Suprapubic skin (tissue), 4 donors: ENCODE results near the gene SLTM.

Experiments used
- EP300 ChIP-seq: sonication (generic); formaldehyde crosslinking; IDR thresholded peaks from one replicate; pipeline ENCODE4 v1.6.1; 2017; ENCODE audit warnings: antibody characterized with exemption
- POLR2AphosphoS5 ChIP-seq, 3 donors: sonication (generic); formaldehyde crosslinking; IDR thresholded peaks; one replicate each; pipeline ENCODE4 v1.6.1; 2017; ENCODE audit warnings: antibody characterized with exemption in 3 of 3
- TF ChIP-seq, protein P1 (sequence below), 2 donors: fragments of 200-600 bp in 1 of 2; fragments of 450-650 bp in 1 of 2; sonication (generic) in 1 of 2; IDR thresholded peaks; one replicate each; pipeline ENCODE4 v1.5.1; 2016 to 2019; ENCODE audit warnings: antibody characterized with exemption in 2 of 2, mild to moderate bottlenecking in 1 of 2, moderate library complexity in 1 of 2

DNA sequence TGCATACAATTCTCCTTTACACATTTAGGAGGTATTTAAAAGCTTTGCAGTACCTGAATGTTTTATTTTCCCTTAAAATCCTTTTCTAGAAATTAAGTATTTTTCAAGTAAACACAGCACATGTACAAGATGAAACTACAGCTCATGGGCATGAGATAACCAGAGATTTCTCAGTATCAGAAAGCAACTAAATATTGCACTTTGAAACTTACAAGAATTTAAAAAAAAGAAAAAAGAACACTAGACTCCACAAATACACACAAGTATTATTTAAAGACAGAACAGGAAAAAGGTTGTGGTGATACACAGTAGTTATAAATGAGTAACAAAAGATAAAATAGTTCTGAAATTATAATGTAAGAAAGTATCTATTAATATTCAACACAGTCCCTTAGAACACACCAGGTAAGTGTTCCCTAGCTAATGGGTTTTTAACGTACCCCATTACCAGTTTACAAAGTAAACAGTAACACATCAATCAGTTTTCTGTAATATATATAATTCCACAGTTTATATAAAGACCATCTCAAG is 35.3 kb downstream of the SLTM start:
- TF ChIP-seq POLR2AphosphoS5 (IDR thresholded peaks at IDR 0.05), result no peak
- TF ChIP-seq, protein P1, sequence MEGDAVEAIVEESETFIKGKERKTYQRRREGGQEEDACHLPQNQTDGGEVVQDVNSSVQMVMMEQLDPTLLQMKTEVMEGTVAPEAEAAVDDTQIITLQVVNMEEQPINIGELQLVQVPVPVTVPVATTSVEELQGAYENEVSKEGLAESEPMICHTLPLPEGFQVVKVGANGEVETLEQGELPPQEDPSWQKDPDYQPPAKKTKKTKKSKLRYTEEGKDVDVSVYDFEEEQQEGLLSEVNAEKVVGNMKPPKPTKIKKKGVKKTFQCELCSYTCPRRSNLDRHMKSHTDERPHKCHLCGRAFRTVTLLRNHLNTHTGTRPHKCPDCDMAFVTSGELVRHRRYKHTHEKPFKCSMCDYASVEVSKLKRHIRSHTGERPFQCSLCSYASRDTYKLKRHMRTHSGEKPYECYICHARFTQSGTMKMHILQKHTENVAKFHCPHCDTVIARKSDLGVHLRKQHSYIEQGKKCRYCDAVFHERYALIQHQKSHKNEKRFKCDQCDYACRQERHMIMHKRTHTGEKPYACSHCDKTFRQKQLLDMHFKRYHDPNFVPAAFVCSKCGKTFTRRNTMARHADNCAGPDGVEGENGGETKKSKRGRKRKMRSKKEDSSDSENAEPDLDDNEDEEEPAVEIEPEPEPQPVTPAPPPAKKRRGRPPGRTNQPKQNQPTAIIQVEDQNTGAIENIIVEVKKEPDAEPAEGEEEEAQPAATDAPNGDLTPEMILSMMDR (IDR thresholded peaks at IDR 0.05), result no peak
- TF ChIP-seq EP300, result no peak
